HepG2 (cell line): ENCODE measurements around the gene MYL6. TPM values are rescaled to one million over a fixed set of nuclear protein-coding genes. Genes with fewer than 3 reads are reported as not detected.

ENCODE experiments used
- CBX2 ChIP-seq, 2 experiments: fragments of 200-600 bp in 1 of 2; sonication (generic); formaldehyde crosslinking in 1 of 2; IDR thresholded peaks; 2 replicates each; pipeline versions ENCODE4 v1.7.0 to v1.8.1; 2018 to 2022; ENCODE audit warnings: low read depth in 2 of 2, low read length in 1 of 2, mild to moderate bottlenecking in 1 of 2, missing genetic modification reagents in 1 of 2
- GLMP ChIP-seq: sonication (generic); formaldehyde crosslinking; IDR thresholded peaks from 2 replicates; pipeline ENCODE4 v1.9.0; 2021; ENCODE audit warnings: missing genetic modification reagents, mild to moderate bottlenecking, borderline replicate concordance
- RXRB ChIP-seq: IDR thresholded peaks from 2 replicates; pipeline ENCODE4 v1.6.1; 2016; ENCODE audit warnings: borderline replicate concordance, missing genetic modification reagents, missing compliant biosample characterization
- SMAD1 ChIP-seq: sonication (generic); formaldehyde crosslinking; IDR thresholded peaks from 2 replicates; pipeline ENCODE4 v1.4.0; 2020; ENCODE audit warnings: missing genetic modification reagents, low read depth, mild to moderate bottlenecking, borderline replicate concordance
- SMAD3 ChIP-seq: sonication (generic); formaldehyde crosslinking; IDR thresholded peaks from 2 replicates; pipeline ENCODE4 v1.4.0; 2020; ENCODE audit warnings: missing genetic modification reagents
- ZBTB4 ChIP-seq: sonication (generic); formaldehyde crosslinking; IDR thresholded peaks from 2 replicates; pipeline ENCODE4 v1.4.0; 2020; ENCODE audit warnings: missing genetic modification reagents, mild to moderate bottlenecking, borderline replicate concordance
- ZBTB8A ChIP-seq: sonication (generic); formaldehyde crosslinking; IDR thresholded peaks from 2 replicates; pipeline ENCODE4 v1.4.0; 2020; ENCODE audit warnings: mild to moderate bottlenecking, low read depth, missing genetic modification reagents, borderline replicate concordance
- ZNF281 ChIP-seq: sonication (generic); formaldehyde crosslinking; IDR thresholded peaks from 2 replicates; pipeline ENCODE4 v1.4.0; 2020; ENCODE audit warnings: missing genetic modification reagents, borderline replicate concordance
- ZNF44 ChIP-seq: sonication (generic); formaldehyde crosslinking; IDR thresholded peaks from 2 replicates; pipeline ENCODE4 v1.5.1; 2020; ENCODE audit warnings: mild to moderate bottlenecking, missing genetic modification reagents
- polyA plus RNA-seq, 8 experiments: library from polyadenylated mRNA; depleted of rRNA in 3 of 8; stranded (reverse) in 7 of 8; unstranded in 1 of 8; fragments of >200 nt; fragmentation: Illumina TruSeq in 4 of 8; extraction: Trizol in 4 of 8; gene quantifications; 2 replicates each; pipeline versions ENCODE4 v1.2.1 to v1.2.3, GENCODE V29; 2011 to 2016; ENCODE audit warnings: low read depth in 4 of 8, missing spikeins in 1 of 8, mixed read lengths in 1 of 8; ENCODE audit not compliant: insufficient read depth in 1 of 8
- total RNA-seq, 5 experiments: library from RNA; depleted of rRNA; stranded (reverse); fragments of >200 nt; fragmentation: Illumina TruSeq; extraction: Trizol; gene quantifications; 2 replicates each; pipeline ENCODE4 v1.2.3, GENCODE V29; 2016; ENCODE audit warnings: low read depth in 1 of 5
- TF ChIP-seq, protein P1 (sequence below): sonication (generic); formaldehyde crosslinking; IDR thresholded peaks from 2 replicates; pipeline ENCODE4 v1.4.0; 2020; ENCODE audit warnings: mild to moderate bottlenecking, missing genetic modification reagents
- TF ChIP-seq, protein P2 (sequence below): sonication (generic); formaldehyde crosslinking; IDR thresholded peaks from 2 replicates; pipeline ENCODE4 v1.4.0; 2020; ENCODE audit warnings: missing genetic modification reagents, borderline replicate concordance
- TF ChIP-seq, protein P3 (sequence below): IDR thresholded peaks from 2 replicates; pipeline ENCODE4 v1.6.1; 2016; ENCODE audit warnings: missing compliant biosample characterization, missing genetic modification reagents, borderline replicate concordance

Gene MYL6
- total and polyA plus RNA-seq, 2 of the 13 experiments (the other 11 are each of a cell fraction or from before 2014, with no cell fraction given) = 1,127 to 1,192 TPM

GRCh38 chr12:56116267-56117081 lies 41.7 kb upstream of the MYL6 start, which contains the start of gene RPL41 (continued):
- 0 out of 2 replicates have a peak, but pooled peaks have one; percentile 19 for TF ChIP-seq ZNF281 (CRISPR knock-in tag)
- TF ChIP-seq RXRB (CRISPR knock-in tag) = peak; percentile 51; the same call in 1 of the 2 replicates
- peak; percentile 40; the same call in 1 of the 2 replicates for TF ChIP-seq GLMP (CRISPR knock-in tag)
- no peak for TF ChIP-seq CBX2 (IDR thresholded peaks at IDR 0.05; ENCODE audit: low read depth, low read length)
- TF ChIP-seq CBX2 (CRISPR knock-in tag; IDR thresholded peaks at IDR 0.05; ENCODE audit: low read depth) = no peak
- no peak for TF ChIP-seq ZBTB4 (CRISPR knock-in tag)
- TF ChIP-seq ZBTB8A (CRISPR knock-in tag) = no peak
- TF ChIP-seq, protein P1, sequence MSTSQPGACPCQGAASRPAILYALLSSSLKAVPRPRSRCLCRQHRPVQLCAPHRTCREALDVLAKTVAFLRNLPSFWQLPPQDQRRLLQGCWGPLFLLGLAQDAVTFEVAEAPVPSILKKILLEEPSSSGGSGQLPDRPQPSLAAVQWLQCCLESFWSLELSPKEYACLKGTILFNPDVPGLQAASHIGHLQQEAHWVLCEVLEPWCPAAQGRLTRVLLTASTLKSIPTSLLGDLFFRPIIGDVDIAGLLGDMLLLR (CRISPR knock-in tag) = 0 out of 2 replicates have a peak, but pooled peaks have one; percentile 51
- TF ChIP-seq, protein P2, sequence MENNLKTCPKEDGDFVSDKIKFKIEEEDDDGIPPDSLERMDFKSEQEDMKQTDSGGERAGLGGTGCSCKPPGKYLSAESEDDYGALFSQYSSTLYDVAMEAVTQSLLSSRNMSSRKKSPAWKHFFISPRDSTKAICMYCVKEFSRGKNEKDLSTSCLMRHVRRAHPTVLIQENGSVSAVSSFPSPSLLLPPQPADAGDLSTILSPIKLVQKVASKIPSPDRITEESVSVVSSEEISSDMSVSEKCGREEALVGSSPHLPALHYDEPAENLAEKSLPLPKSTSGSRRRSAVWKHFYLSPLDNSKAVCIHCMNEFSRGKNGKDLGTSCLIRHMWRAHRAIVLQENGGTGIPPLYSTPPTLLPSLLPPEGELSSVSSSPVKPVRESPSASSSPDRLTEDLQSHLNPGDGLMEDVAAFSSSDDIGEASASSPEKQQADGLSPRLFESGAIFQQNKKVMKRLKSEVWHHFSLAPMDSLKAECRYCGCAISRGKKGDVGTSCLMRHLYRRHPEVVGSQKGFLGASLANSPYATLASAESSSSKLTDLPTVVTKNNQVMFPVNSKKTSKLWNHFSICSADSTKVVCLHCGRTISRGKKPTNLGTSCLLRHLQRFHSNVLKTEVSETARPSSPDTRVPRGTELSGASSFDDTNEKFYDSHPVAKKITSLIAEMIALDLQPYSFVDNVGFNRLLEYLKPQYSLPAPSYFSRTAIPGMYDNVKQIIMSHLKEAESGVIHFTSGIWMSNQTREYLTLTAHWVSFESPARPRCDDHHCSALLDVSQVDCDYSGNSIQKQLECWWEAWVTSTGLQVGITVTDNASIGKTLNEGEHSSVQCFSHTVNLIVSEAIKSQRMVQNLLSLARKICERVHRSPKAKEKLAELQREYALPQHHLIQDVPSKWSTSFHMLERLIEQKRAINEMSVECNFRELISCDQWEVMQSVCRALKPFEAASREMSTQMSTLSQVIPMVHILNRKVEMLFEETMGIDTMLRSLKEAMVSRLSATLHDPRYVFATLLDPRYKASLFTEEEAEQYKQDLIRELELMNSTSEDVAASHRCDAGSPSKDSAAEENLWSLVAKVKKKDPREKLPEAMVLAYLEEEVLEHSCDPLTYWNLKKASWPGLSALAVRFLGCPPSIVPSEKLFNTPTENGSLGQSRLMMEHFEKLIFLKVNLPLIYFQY (CRISPR knock-in tag) = peak; percentile 61; the same call in 1 of the 2 replicates
- TF ChIP-seq ZNF44 (CRISPR knock-in tag) = no peak
- peak; percentile 73; the same call in 1 of the 2 replicates for TF ChIP-seq SMAD1
- peak; percentile 70; the same call in 1 of the 2 replicates for TF ChIP-seq SMAD3 (CRISPR knock-in tag)
- TF ChIP-seq, protein P3, sequence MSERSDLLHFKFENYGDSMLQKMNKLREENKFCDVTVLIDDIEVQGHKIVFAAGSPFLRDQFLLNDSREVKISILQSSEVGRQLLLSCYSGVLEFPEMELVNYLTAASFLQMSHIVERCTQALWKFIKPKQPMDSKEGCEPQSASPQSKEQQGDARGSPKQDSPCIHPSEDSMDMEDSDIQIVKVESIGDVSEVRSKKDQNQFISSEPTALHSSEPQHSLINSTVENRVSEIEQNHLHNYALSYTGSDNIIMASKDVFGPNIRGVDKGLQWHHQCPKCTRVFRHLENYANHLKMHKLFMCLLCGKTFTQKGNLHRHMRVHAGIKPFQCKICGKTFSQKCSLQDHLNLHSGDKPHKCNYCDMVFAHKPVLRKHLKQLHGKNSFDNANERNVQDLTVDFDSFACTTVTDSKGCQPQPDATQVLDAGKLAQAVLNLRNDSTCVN (CRISPR knock-in tag) = peak; percentile 76; the same call in 1 of the 2 replicates
